Loucy (cell line): ENCODE data around the gene FAM120B.

Experiments used
- EZH2phosphoT487 ChIP-seq: fragments of 200-600 bp; IDR thresholded peaks from 2 replicates; pipeline ENCODE4 v1.6.1; 2018; ENCODE audit warnings: antibody characterized with exemption, mild to moderate bottlenecking, moderate library complexity, borderline replicate concordance
- TF ChIP-seq, protein P1 (sequence below): fragments of 200-600 bp; sonication (generic); conservative IDR thresholded peaks from 2 replicates; pipeline ENCODE4 v1.5.1; 2014; ENCODE audit warnings: mild to moderate bottlenecking, antibody characterized with exemption, low read length

DNA sequence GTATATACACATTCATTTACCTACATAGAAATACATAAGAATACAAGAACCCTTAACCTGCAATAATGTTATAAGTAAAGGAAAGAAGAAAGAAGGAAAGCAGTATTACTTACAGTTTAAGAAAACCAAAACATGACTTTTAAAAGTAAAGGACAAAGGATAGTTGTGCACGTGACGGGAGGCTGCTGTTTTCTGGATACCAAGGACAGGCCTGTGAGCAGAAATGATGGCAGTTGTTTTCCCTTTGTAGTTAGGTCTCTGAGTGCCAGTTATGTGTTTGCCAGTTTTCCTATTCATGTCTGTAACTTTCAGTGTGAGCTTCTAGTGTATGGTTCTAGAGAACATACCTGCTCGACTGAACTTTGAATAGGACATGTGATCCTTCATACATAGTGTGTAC, 54.8 kb downstream of the FAM120B start:
- TF ChIP-seq, protein P1, sequence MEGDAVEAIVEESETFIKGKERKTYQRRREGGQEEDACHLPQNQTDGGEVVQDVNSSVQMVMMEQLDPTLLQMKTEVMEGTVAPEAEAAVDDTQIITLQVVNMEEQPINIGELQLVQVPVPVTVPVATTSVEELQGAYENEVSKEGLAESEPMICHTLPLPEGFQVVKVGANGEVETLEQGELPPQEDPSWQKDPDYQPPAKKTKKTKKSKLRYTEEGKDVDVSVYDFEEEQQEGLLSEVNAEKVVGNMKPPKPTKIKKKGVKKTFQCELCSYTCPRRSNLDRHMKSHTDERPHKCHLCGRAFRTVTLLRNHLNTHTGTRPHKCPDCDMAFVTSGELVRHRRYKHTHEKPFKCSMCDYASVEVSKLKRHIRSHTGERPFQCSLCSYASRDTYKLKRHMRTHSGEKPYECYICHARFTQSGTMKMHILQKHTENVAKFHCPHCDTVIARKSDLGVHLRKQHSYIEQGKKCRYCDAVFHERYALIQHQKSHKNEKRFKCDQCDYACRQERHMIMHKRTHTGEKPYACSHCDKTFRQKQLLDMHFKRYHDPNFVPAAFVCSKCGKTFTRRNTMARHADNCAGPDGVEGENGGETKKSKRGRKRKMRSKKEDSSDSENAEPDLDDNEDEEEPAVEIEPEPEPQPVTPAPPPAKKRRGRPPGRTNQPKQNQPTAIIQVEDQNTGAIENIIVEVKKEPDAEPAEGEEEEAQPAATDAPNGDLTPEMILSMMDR = no peak
- no peak for TF ChIP-seq EZH2phosphoT487
